ENCODE measurements around the gene ASTN2. TPM values are rescaled to one million over a fixed set of nuclear protein-coding genes. Genes with fewer than 3 reads are reported as not detected.

Gene ASTN2
- total RNA-seq, 1 donor from 2014 or later: 10.0 TPM

DNA sequence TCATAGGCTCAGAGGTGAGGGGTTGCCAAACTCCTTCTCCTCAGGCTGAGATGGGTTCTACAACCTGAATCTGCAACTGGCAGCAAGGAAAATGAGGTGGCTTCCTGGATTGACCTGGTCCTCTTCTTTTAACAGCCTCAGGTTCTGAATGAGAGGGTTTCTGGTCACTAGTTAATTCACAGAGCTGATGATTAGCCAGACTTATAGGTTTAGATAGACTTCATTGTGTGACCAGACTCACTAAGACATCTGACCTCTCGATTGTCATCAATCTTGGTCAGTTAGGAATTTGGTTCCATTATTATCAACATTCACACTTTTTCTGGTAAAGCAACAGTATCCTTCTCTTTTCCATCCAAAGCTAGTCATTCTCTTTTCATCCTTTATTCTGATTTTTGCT is 1003.4 kb downstream of the ASTN2 start:
- TF ChIP-seq, protein P1, sequence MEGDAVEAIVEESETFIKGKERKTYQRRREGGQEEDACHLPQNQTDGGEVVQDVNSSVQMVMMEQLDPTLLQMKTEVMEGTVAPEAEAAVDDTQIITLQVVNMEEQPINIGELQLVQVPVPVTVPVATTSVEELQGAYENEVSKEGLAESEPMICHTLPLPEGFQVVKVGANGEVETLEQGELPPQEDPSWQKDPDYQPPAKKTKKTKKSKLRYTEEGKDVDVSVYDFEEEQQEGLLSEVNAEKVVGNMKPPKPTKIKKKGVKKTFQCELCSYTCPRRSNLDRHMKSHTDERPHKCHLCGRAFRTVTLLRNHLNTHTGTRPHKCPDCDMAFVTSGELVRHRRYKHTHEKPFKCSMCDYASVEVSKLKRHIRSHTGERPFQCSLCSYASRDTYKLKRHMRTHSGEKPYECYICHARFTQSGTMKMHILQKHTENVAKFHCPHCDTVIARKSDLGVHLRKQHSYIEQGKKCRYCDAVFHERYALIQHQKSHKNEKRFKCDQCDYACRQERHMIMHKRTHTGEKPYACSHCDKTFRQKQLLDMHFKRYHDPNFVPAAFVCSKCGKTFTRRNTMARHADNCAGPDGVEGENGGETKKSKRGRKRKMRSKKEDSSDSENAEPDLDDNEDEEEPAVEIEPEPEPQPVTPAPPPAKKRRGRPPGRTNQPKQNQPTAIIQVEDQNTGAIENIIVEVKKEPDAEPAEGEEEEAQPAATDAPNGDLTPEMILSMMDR (IDR thresholded peaks at IDR 0.05; ENCODE audit: unreplicated experiment): no peak
- Mint-ChIP-seq H3K27me3 (ENCODE audit: unreplicated experiment) (no peaks in the 10 kb centered on the region), H3K4me3 (ENCODE audit: unreplicated experiment) (no peak overlapping the region), H3K4me1 (ENCODE audit: unreplicated experiment) (no peaks in the 10 kb centered on the region), H3K27ac (ENCODE audit: unreplicated experiment) (no peak overlapping the region), H3K9me3 (ENCODE audit: unreplicated experiment) (no peaks in the 10 kb centered on the region), H3K36me3 (ENCODE audit: low read depth, unreplicated experiment) (no peaks in the 10 kb centered on the region)
- DNase-seq (ENCODE audit: low spot score): no peak

DNA sequence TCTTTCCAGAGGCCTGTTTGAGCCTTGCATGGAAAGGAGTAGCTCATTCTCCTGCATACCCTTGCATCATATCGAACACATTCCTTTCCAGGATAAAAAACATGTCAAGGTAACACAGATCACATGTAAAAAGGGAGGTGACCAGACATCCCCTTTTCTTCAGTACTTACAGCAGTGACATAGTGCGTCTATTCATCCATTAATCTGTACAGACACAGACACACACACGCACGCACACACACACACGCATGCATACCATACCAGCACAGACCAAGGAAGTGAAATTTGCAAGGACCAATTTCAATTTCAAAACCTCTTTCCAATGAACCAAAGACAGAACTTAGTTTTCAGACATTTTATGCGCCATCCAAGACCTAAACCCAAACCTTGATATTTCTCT is 1005.2 kb downstream of the ASTN2 start:
- Mint-ChIP-seq H3K36me3 (ENCODE audit: low read depth, unreplicated experiment) (no peaks in the 10 kb centered on the region), H3K4me3 (ENCODE audit: unreplicated experiment) (no peak overlapping the region), H3K9me3 (ENCODE audit: unreplicated experiment) (no peaks in the 10 kb centered on the region), H3K4me1 (ENCODE audit: unreplicated experiment) (no peaks in the 10 kb centered on the region), H3K27ac (ENCODE audit: unreplicated experiment) (no peak overlapping the region), H3K27me3 (ENCODE audit: unreplicated experiment) (no peaks in the 10 kb centered on the region)
- TF ChIP-seq, protein P1 (IDR thresholded peaks at IDR 0.05; ENCODE audit: unreplicated experiment): no peak
- no peak for DNase-seq (ENCODE audit: low spot score)

DNA sequence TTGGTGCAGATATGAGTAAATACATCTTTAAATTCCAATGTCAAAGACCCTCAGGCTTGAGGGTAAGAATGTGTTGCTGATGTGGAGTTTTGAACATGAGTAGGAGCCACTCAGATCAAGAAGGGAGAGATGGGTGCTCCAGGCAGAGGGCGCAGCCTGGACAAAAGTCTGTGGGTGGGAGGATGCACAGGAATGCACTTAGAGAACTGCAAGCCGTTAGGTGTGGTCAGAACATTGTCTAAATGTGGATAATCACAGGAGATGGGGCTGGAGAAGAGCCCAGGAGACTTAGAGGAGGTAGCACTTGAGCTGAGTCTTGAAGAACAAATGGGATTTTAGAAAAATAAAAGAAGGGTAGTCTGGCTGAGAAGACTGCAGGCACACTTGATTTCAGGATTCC is 1005.7 kb downstream of the ASTN2 start:
- H3K27me3 Mint-ChIP-seq (ENCODE audit: unreplicated experiment): no peaks in the 10 kb centered on the region
- DNase-seq (ENCODE audit: low spot score): no peak
- TF ChIP-seq, protein P1 (IDR thresholded peaks at IDR 0.05; ENCODE audit: unreplicated experiment): no peak
- no peak overlapping the region for H3K4me3 Mint-ChIP-seq (ENCODE audit: unreplicated experiment)
- no peaks in the 10 kb centered on the region for H3K36me3 Mint-ChIP-seq (ENCODE audit: low read depth, unreplicated experiment)
- H3K4me1 Mint-ChIP-seq (ENCODE audit: unreplicated experiment): no peaks in the 10 kb centered on the region
- H3K27ac Mint-ChIP-seq (ENCODE audit: unreplicated experiment): no peak overlapping the region
- no peaks in the 10 kb centered on the region for H3K9me3 Mint-ChIP-seq (ENCODE audit: unreplicated experiment)

DNA sequence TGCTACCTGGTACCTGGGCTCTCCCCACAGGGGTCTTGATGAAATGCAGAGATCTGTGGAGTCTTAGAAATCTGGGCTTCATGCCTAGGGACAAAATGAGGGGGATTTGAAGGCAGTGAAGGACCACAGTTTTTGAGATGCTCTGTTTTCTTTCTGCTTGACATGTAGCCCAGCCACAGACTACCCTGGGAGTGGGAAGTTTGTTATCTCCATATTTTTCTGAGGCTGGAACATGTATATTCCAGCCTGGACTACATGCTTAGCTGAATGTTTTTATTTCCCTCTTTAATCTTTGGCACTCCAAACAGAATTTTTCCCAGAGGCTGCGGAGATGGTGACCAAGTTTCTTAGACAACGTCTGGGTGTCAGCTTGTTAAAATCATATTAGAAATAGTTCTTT is 1008.4 kb downstream of the ASTN2 start:
- TF ChIP-seq, protein P1 (IDR thresholded peaks at IDR 0.05; ENCODE audit: unreplicated experiment): no peak
- no peak overlapping the region for H3K4me3 Mint-ChIP-seq (ENCODE audit: unreplicated experiment)
- no peaks in the 10 kb centered on the region for H3K27me3 Mint-ChIP-seq (ENCODE audit: unreplicated experiment)
- H3K9me3 Mint-ChIP-seq (ENCODE audit: unreplicated experiment): no peaks in the 10 kb centered on the region
- DNase-seq (ENCODE audit: low spot score): no peak
- no peaks in the 10 kb centered on the region for H3K36me3 Mint-ChIP-seq (ENCODE audit: low read depth, unreplicated experiment)
- no peaks in the 10 kb centered on the region for H3K4me1 Mint-ChIP-seq (ENCODE audit: unreplicated experiment)
- no peak overlapping the region for H3K27ac Mint-ChIP-seq (ENCODE audit: unreplicated experiment)

DNA sequence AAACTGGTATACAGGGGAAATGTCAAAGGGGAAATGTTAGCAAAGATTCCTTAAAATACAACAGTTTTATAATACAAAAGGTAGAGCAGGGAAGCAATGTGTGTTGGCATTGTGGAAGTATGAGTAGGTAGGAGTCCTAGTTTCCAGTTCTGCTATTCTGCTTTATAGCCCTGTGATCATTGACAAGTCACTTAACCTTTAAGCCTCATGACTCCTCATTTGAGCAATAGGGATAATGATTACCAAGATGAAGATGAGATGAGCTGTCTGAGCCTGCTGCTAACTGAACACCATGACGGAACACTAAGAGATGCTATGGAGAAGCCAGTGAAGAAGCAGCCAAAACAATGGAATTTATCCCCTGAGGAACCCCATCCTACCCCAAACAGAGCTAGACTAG is 1009.5 kb downstream of the ASTN2 start:
- TF ChIP-seq, protein P1 (IDR thresholded peaks at IDR 0.05; ENCODE audit: unreplicated experiment): no peak
- Mint-ChIP-seq H3K36me3 (ENCODE audit: low read depth, unreplicated experiment) (no peaks in the 10 kb centered on the region), H3K27me3 (ENCODE audit: unreplicated experiment) (peaks cover under 1% of the 10 kb centered on the region), H3K4me1 (ENCODE audit: unreplicated experiment) (no peaks in the 10 kb centered on the region), H3K27ac (ENCODE audit: unreplicated experiment) (no peak overlapping the region), H3K9me3 (ENCODE audit: unreplicated experiment) (no peaks in the 10 kb centered on the region), H3K4me3 (ENCODE audit: unreplicated experiment) (no peak overlapping the region)
- no peak for DNase-seq (ENCODE audit: low spot score)
